Panc1 (cell line): ENCODE data around the gene CYB561D1. TPM values are rescaled to one million over a fixed set of nuclear protein-coding genes. Genes with fewer than 3 reads are reported as not detected.

Source experiments
- ATAC-seq: fragments of 200-7000 bp; cut with Tn5 transposase; 2 replicates; pipeline ENCODE4 v1.9.1; 2020; ENCODE audit warnings: mild to moderate bottlenecking, moderate library complexity
- BruUV-seq: library from RNA; stranded (reverse); fragments of 400-500 nt; replicated peaks from 2 replicates; lab custom pipeline; 2021; lab: Mats Ljungman, UMichigan
- CTCF ChIA-PET: fragments of 300-600 bp; sonication (Branson Sonifier 250); formaldehyde crosslinking; loops from one replicate; lab custom pipeline; 2022; ENCODE audit warnings: antibody characterized with exemption; lab: Charles Lee
- POLR2A ChIA-PET: fragments of 300-600 bp; sonication (Branson Sonifier 250); formaldehyde crosslinking; loops from one replicate; lab custom pipeline; 2022; ENCODE audit warnings: antibody characterized with exemption; lab: Charles Lee
- DNase-seq: peaks from one replicate; pipeline ENCODE4 v3.0.0-alpha.2; 2010; ENCODE audit warnings: low read depth, low spot score
- H3K27ac ChIP-seq: 2 replicates; pipeline ENCODE4 v1.5.1; 2011; ENCODE audit warnings: mild to moderate bottlenecking, low read length, inconsistent platforms
- H3K27me3 ChIP-seq: fragments of 200-500 bp; sonication (Bioruptor generic); 2 replicates; pipeline ENCODE4 v1.6.0; 2014; ENCODE audit warnings: low read length, inconsistent platforms; ENCODE audit not compliant: control insufficient read depth, insufficient read depth
- H3K36me3 ChIP-seq: fragments of 200-500 bp; sonication (Bioruptor generic); 2 replicates; pipeline ENCODE4 v1.5.1; 2014; ENCODE audit warnings: inconsistent platforms, mild to moderate bottlenecking, low read length, moderate library complexity; ENCODE audit not compliant: control insufficient read depth, insufficient read depth
- H3K4me1 ChIP-seq: 2 replicates; pipeline ENCODE4 v1.5.1; 2011; ENCODE audit warnings: inconsistent platforms, mild to moderate bottlenecking, low read length, moderate library complexity; ENCODE audit not compliant: control insufficient read depth, insufficient read depth
- H3K4me3 ChIP-seq, 2 experiments: 2 replicates each; pipeline ENCODE4 v1.5.1; 2011 to 2012; ENCODE audit warnings: low read depth in 2 of 2, low read length in 2 of 2, mild to moderate bottlenecking in 2 of 2, inconsistent platforms in 1 of 2, moderate library complexity in 1 of 2
- H3K9me3 ChIP-seq: fragments of 200-500 bp; sonication (Bioruptor generic); 2 replicates; pipeline ENCODE4 v1.5.1; 2014; ENCODE audit warnings: low read depth, mild to moderate bottlenecking, inconsistent platforms, low read length, moderate library complexity; ENCODE audit not compliant: control insufficient read depth, insufficient read depth
- POLR2AphosphoS5 ChIP-seq: IDR thresholded peaks from 2 replicates; pipeline ENCODE4 v1.6.1; 2012; ENCODE audit warnings: mild to moderate bottlenecking, low read depth, low read length, moderate library complexity
- SIN3A ChIP-seq: IDR thresholded peaks from 2 replicates; pipeline ENCODE4 v1.6.1; 2012; ENCODE audit warnings: low read depth, mild to moderate bottlenecking, low read length, moderate library complexity, borderline replicate concordance; ENCODE audit not compliant: insufficient read depth
- TCF7L2 ChIP-seq: IDR thresholded peaks from 2 replicates; pipeline ENCODE4 v1.6.1; 2011; ENCODE audit warnings: mild to moderate bottlenecking, low read depth, low read length, inconsistent platforms
- in situ Hi-C: cut with HindIII; loops from 2 replicates; pipeline ENCODE4 v1.10.0; 2016; ENCODE audit warnings: low sequenced_read_pairs, low pct_unique_long_range_greater_than_20kb
- intact Hi-C: fragments of 100-400 bp; cut with micrococcal nuclease; formaldehyde crosslinking; loops from one replicate; pipeline ENCODE4 v1.10.0; 2022; ENCODE audit not compliant: unreplicated experiment
- total RNA-seq: library from RNA; stranded (reverse); gene quantifications from one replicate; pipeline ENCODE4 v1.2.1, GENCODE V29; 2021; ENCODE audit not compliant: unreplicated experiment
- TF ChIP-seq, protein P1 (sequence below): fragments of 450-650 bp; IDR thresholded peaks from 2 replicates; pipeline ENCODE4 v1.5.1; 2017; ENCODE audit warnings: mild to moderate bottlenecking
- TF ChIP-seq, protein P2 (sequence below), 2 experiments: IDR thresholded peaks; 2 replicates each; pipeline ENCODE4 v1.6.1; 2011 to 2012; ENCODE audit warnings: low read depth in 2 of 2, control low read depth in 1 of 2, low read length in 1 of 2, mild to moderate bottlenecking in 1 of 2, moderate library complexity in 1 of 2; ENCODE audit not compliant: insufficient read depth in 1 of 2

The CYB561D1 gene
- total RNA-seq, 1 experiment from 2014 or later: 4.5 TPM

DNA sequence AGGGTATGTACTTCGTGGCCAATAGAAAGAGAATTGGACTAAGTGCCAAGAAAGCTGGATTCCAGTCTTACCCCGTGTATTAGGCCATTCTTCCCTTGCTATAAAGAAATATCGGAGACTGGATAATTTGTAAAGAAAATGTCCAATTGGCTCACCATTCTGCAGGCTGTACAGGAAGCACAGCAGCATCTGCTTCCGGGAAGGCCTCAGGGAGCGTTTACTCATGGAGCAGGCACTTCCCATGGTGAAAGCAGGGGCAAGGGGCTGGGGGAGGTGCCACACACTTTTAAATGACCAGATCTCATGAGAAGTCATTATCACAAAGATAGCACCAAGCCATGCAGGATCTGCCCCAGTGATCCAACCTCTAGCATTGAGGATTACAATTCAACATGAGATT is 23.4 kb downstream of the CYB561D1 start:
- Histone ChIP-seq H3K27ac (no peak overlapping the region), H3K36me3 (no peaks in the 10 kb centered on the region), H3K4me3 (no peak overlapping the region), H3K27me3 (no peaks in the 10 kb centered on the region; the same call in 1 of the 2 replicates), H3K4me1 (no peaks in the 10 kb centered on the region), H3K9me3 (no peaks in the 10 kb centered on the region)
- intact Hi-C loops (no loop called here), in situ Hi-C loops (no loop called here)
- BruUV-seq: no TSS peak
- CTCF ChIA-PET: no interaction called here
- no peak for ATAC-seq
- no peak for TF ChIP-seq POLR2AphosphoS5
- TF ChIP-seq, protein P1, sequence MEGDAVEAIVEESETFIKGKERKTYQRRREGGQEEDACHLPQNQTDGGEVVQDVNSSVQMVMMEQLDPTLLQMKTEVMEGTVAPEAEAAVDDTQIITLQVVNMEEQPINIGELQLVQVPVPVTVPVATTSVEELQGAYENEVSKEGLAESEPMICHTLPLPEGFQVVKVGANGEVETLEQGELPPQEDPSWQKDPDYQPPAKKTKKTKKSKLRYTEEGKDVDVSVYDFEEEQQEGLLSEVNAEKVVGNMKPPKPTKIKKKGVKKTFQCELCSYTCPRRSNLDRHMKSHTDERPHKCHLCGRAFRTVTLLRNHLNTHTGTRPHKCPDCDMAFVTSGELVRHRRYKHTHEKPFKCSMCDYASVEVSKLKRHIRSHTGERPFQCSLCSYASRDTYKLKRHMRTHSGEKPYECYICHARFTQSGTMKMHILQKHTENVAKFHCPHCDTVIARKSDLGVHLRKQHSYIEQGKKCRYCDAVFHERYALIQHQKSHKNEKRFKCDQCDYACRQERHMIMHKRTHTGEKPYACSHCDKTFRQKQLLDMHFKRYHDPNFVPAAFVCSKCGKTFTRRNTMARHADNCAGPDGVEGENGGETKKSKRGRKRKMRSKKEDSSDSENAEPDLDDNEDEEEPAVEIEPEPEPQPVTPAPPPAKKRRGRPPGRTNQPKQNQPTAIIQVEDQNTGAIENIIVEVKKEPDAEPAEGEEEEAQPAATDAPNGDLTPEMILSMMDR: no peak
- no peak for TF ChIP-seq SIN3A
- DNase-seq: no peak
- POLR2A ChIA-PET: no interaction called here

DNA sequence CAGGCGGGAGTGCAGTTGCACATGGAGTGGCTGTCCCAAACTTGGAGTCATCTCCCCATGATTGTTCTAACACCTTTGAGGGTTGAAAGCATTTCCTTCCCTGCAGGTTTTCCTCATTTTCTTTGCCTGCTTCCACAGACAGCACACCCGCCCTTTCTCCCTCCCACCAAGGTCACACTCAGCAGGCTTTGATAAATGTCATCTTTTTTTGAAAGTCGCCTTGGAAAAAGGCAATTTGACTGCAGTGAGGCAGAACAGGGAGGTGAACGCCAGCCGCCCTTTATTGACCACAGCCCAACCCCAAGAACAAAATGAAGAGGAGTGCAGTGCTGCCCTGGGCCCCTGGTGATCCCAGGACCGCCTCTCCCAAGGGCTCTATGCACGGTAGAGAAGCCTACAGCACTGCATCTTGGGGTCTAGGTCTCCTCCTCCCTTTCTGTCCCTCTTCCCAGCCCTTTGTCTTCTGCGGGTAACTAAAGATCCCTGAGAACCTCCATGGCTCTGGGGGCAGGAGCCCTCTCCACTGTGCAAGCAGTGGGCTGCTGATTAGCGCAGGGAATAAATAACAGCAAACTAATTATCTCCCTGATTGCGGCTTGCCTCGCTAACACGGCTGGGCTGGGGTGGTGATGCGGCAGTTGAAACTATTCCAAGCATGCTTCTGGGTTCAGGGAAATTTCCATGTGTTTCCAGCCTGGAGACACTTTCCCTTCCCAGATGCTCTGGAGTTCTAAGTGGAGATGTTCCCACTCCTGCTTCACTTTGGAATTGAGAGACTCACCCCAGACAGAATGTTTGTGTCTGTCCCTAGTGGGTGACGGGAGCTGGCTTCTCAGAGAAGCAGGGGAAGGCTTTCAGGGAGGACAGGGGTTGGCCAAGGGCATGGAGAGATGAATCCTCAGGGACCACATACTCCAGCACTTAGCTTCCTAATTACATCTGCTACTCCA is 27.4 kb downstream of the CYB561D1 start:
- Histone ChIP-seq H3K4me1 (no peaks in the 10 kb centered on the region), H3K27ac (no peak overlapping the region), H3K27me3 (no peaks in the 10 kb centered on the region; the same call in 1 of the 2 replicates), H3K9me3 (no peaks in the 10 kb centered on the region), H3K4me3 (no peak overlapping the region), H3K36me3 (no peaks in the 10 kb centered on the region)
- ATAC-seq: no peak
- no TSS peak for BruUV-seq
- in situ Hi-C loops: no loop called here
- CTCF ChIA-PET: no interaction called here
- POLR2A ChIA-PET: no interaction called here
- no peak for TF ChIP-seq POLR2AphosphoS5
- no peak for DNase-seq
- intact Hi-C loops: no loop called here

DNA sequence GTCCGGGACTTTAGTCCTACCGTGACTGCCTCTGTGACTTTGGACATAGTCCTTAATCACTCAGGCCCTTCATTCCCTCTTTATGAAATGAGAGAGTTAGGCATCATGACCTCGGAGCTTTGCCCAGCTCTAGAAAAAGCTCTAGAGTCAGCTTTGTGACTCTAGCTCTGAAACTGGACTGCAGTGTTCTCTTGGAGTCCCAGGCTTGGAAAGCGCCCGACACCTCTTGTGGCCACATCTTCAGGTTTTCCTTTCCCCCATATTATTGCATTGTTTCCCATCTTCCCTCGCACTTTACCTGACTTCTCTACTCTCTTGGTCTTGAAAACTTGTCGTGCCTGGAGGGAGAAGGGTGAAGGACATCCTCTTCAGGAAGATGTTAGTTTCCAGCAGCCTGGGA is 28.1 kb downstream of the CYB561D1 start:
- Histone ChIP-seq H3K36me3 (no peaks in the 10 kb centered on the region), H3K27ac (no peak overlapping the region), H3K27me3 (no peaks in the 10 kb centered on the region; the same call in 1 of the 2 replicates), H3K4me3 (no peak overlapping the region), H3K4me1 (no peaks in the 10 kb centered on the region), H3K9me3 (no peaks in the 10 kb centered on the region)
- no TSS peak for BruUV-seq
- DNase-seq (no peak), ATAC-seq (no peak)
- no peak for TF ChIP-seq SIN3A
- TF ChIP-seq TCF7L2: no peak
- TF ChIP-seq, protein P1: no peak
- no peak for TF ChIP-seq POLR2AphosphoS5
- TF ChIP-seq, protein P2, sequence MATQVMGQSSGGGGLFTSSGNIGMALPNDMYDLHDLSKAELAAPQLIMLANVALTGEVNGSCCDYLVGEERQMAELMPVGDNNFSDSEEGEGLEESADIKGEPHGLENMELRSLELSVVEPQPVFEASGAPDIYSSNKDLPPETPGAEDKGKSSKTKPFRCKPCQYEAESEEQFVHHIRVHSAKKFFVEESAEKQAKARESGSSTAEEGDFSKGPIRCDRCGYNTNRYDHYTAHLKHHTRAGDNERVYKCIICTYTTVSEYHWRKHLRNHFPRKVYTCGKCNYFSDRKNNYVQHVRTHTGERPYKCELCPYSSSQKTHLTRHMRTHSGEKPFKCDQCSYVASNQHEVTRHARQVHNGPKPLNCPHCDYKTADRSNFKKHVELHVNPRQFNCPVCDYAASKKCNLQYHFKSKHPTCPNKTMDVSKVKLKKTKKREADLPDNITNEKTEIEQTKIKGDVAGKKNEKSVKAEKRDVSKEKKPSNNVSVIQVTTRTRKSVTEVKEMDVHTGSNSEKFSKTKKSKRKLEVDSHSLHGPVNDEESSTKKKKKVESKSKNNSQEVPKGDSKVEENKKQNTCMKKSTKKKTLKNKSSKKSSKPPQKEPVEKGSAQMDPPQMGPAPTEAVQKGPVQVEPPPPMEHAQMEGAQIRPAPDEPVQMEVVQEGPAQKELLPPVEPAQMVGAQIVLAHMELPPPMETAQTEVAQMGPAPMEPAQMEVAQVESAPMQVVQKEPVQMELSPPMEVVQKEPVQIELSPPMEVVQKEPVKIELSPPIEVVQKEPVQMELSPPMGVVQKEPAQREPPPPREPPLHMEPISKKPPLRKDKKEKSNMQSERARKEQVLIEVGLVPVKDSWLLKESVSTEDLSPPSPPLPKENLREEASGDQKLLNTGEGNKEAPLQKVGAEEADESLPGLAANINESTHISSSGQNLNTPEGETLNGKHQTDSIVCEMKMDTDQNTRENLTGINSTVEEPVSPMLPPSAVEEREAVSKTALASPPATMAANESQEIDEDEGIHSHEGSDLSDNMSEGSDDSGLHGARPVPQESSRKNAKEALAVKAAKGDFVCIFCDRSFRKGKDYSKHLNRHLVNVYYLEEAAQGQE (IDR thresholded peaks at IDR 0.05; ENCODE audit: insufficient read depth in 1 of 2, low read depth in 2 of 2, low read length in 1 of 2): no peak
- ChIA-PET CTCF (no interaction called here), POLR2A (no interaction called here)
- intact Hi-C loops: no loop called here
- in situ Hi-C loops: no loop called here
